AG10803 (cell line): ENCODE results near the gene DSCAML1.

Experiments used
- DNase-seq: peaks from one replicate; pipeline ENCODE4 v3.0.0; 2010; ENCODE audit warnings: low read depth
- H3K4me3 ChIP-seq: 2 replicates; pipeline ENCODE4 v1.5.1; 2011; ENCODE audit warnings: mild to moderate bottlenecking, low read length, control low read depth
- CTCF ChIP-seq: conservative IDR thresholded peaks from 2 replicates; pipeline ENCODE4 v1.5.1; 2011; ENCODE audit warnings: mild to moderate bottlenecking, low read length, control low read depth, inconsistent platforms

The DSCAML1 gene

GRCh38 chr11:117652521-117652920 is 144.5 kb downstream of the DSCAML1 start:
- TF ChIP-seq CTCF, result no peak
- no peak for DNase-seq
- H3K4me3 ChIP-seq, result no peak overlapping the region

DNA sequence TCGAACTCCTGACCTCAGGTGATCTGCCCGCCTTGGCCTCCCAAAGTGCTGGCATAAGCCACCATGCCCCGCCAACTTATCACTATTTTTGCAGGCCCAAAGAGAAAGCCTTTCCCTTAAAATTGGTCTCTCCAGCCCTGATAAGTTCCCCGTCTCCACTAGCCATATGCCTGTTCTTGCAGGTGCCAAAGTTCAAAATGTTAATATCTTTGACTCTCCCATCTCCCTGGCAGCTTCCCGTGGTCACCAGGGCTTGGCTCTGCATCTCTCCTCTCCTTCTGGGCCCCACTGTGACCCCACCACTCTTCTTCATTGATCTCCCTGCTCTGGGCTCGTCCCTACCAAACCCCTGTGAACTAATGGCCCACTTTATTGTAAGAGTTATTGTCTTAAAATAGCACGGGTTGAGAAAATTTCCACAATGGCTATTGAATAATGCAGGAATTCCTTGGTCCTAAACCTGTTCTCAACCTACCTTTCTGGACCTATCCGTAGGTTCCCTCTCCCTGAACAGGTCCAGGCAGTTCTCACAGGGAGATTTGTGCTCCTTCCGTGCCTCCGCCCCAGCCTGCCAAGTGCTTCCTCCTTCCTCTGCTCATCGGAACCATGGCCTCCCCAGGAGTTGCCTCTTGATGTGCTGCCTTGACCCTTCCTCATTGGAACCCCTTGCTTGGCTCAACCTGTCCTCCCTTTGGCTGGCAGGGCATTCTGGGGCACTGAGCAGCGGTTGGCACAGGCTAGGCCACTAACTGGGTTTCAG is 147.5 kb downstream of the DSCAML1 start:
- H3K4me3 ChIP-seq, result no peak overlapping the region
- DNase-seq, result no peak
- TF ChIP-seq CTCF, result no peak

DNA sequence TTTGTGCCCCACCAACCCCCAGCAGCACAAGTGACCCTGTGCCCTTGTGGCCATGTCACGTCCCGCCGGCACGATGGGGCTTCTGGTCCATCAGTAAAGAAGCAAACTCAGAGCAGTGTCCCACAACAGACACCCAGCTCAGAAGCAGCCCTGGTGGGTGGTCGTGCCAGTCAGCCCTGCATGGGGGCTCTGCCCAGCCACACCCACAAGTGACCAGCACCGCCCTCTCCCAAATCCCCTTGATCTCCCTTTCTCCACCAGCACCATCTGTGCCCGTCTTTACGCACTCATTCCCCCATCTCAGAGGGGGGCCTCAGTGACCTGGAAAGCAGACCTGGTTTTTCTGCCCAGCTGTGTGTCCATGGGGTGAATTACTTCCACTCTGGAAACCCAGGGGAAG is 149.1 kb downstream of the DSCAML1 start:
- no peak for DNase-seq
- H3K4me3 ChIP-seq, result no peak overlapping the region
- no peak for TF ChIP-seq CTCF

DNA sequence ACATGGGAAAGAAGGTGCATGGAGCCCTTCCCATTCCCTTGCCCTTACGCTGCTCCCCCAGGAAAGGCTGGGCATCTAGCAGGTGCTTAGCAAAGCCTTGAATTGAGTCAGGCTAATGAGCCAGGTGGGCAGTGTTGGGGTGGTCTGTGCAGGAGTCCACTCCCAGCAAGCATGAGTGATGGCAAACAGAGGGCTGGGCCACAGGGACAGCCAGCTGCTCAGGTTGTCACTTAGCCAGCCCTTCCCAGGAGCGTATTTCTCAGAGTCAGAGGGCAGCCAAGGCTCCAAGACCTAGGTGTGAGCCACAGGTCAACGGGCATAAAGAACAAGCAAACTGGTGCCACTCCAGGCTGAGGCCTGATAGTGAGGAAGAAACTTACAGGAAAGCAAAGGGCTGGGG is 149.8 kb downstream of the DSCAML1 start:
- no peak for DNase-seq
- TF ChIP-seq CTCF, result no peak
- no peak overlapping the region for H3K4me3 ChIP-seq

GRCh38 chr11:117646411-117646810 is 150.6 kb downstream of the DSCAML1 start:
- no peak for DNase-seq
- no peak for TF ChIP-seq CTCF
- H3K4me3 ChIP-seq, result no peak overlapping the region

GRCh38 chr11:117644403-117645155 is 152.4 kb downstream of the DSCAML1 start:
- no peak for DNase-seq
- no peak overlapping the region for H3K4me3 ChIP-seq
- TF ChIP-seq CTCF, result no peak

- DNase-seq, result no peak
- no peak overlapping the region for H3K4me3 ChIP-seq
- TF ChIP-seq CTCF, result no peak
Observed at GRCh38 chr11:117643606-117644300, 153.3 kb downstream of the DSCAML1 start.
